ENCODE results near the gene ZNF580.

Gene ZNF580

GRCh38 chr19:55658846-55659459 is 18.2 kb downstream of the ZNF580 start:
- no peak for DNase-seq (ENCODE audit: low read depth in 4 of 4, low spot score in 1 of 4)

DNA sequence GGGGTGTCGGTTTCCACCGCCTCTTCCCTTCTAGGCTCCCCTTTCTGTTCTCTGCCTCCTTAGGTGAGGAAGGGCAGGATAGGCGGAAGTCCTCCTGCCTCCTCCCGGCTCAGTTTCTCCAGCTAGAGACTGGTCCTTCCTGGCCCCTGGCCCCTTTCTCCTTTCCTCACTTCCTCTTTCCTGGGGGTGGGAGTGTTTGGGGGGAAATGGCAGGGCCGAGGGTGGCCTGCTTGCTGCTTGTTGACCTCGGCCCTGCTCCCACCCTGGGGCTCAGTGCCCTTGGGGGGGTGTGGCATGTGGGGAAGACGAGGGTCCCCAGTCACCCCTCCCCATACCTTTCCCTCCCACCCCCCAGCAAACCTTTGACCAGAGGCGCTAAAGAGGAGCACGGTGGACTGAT is 19.0 kb downstream of the ZNF580 start:
- DNase-seq (ENCODE audit: low read depth in 4 of 4, low spot score in 1 of 4), result no peak

DNA sequence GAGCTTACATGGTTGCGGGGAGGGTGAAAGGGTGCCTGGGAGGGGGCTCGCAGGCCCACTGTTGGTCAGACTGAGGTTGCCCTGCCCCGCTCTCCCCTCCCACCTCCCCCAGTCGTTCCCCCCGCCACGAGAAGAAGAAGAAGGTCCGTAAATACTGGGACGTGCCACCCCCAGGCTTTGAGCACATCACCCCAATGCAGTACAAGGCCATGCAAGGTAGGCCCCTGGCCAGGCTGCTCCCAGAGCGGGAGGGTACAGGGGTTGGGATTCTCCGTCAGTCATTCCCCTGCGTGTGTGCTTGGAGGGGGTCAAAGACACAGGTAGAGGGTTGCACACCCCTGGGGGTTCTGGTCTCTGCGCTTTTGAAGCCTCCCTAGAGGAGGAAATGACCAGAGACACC is 19.6 kb downstream of the ZNF580 start:
- DNase-seq (ENCODE audit: low read depth in 4 of 4, low spot score in 1 of 4), result no peak

GRCh38 chr19:55660991-55661390 is 20.2 kb downstream of the ZNF580 start:
- no peak for DNase-seq (ENCODE audit: low read depth in 4 of 4, low spot score in 1 of 4)

GRCh38 chr19:55661826-55662225 is 21.0 kb downstream of the ZNF580 start:
- DNase-seq (ENCODE audit: low read depth in 4 of 4, low spot score in 1 of 4), result no peak

GRCh38 chr19:55663846-55664536 is 23.2 kb downstream of the ZNF580 start:
- no peak for DNase-seq (ENCODE audit: low read depth in 4 of 4, low spot score in 1 of 4)

DNA sequence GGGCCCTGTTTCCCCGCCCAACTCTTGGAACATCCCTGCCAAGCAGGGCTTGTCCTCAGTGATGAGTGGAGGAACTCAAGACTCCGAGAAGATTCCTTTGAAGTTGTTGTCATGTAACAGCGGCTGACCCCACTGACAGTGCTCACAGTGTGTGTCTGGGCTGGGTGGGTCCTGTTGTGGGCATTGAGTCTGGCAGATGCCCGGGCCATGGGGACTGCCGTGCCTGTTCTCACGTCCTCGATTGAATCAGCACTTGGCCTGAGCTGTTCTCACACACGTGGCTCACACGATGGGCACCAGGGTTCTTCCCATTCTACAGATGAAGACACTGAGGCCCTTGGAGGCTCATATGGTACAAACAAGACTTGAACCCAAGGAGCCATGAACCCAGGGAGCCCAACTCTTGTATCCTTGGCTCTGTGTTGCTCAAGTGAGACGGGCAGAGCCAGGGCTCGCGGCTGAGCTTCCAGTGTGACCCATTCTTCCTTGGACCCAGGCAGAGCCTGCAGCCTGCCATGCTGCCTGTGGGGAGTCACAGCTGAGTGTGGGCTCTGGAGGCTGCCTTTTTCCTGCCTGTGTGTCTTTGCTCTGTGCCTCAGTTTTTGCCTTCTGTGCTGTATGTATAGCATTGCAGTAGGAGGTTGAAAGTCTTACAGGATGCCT is 25.7 kb downstream of the ZNF580 start:
- no peak for DNase-seq (ENCODE audit: low read depth in 4 of 4, low spot score in 1 of 4)

DNA sequence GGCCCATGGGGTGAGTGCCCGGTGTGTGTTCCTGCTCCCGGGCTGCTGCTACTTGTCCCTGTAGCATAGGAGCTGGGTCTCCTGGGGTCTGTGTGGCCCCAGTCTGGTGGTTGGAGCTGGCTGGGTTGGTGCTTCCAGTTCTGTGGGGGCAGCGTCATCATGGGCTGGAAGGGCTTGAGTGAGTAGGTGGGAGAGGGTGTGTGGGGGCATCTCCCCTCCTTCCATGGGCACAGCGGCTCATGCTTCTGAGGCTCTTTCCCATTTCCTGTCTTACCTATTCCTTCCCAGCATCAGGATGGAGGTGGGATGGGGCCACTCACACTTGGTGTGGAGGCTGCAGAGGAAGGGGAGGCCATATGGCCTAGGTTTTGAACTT is 26.2 kb downstream of the ZNF580 start:
- DNase-seq (ENCODE audit: low read depth in 4 of 4, low spot score in 1 of 4), result no peak

GRCh38 chr19:55667511-55667910 is 26.7 kb downstream of the ZNF580 start:
- no peak for DNase-seq (ENCODE audit: low read depth in 4 of 4, low spot score in 1 of 4)

DNA sequence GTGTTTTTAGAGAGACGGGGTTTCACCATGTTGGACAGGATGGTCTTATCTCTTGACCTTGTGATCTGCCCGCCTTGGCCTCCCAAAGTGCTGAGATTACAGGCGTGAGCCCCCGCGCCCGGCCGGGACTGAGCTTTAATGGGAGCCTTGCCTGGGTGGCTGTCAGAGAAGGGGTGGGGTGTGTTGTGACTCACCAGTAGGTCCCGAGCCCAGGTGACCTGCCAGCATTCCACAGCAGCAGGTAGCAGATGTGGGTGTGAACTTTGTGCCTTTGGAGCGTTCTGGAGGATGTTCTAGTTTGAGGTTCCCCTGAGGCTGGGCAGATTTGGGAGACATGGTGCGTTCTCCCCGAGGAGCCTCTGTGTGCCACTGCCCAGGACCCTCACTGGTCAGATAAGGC is 27.2 kb downstream of the ZNF580 start:
- no peak for DNase-seq (ENCODE audit: low read depth in 4 of 4, low spot score in 1 of 4)

GRCh38 chr19:55668603-55669348 is 28.0 kb downstream of the ZNF580 start:
- DNase-seq (ENCODE audit: low read depth in 4 of 4, low spot score in 1 of 4), result no peak

DNA sequence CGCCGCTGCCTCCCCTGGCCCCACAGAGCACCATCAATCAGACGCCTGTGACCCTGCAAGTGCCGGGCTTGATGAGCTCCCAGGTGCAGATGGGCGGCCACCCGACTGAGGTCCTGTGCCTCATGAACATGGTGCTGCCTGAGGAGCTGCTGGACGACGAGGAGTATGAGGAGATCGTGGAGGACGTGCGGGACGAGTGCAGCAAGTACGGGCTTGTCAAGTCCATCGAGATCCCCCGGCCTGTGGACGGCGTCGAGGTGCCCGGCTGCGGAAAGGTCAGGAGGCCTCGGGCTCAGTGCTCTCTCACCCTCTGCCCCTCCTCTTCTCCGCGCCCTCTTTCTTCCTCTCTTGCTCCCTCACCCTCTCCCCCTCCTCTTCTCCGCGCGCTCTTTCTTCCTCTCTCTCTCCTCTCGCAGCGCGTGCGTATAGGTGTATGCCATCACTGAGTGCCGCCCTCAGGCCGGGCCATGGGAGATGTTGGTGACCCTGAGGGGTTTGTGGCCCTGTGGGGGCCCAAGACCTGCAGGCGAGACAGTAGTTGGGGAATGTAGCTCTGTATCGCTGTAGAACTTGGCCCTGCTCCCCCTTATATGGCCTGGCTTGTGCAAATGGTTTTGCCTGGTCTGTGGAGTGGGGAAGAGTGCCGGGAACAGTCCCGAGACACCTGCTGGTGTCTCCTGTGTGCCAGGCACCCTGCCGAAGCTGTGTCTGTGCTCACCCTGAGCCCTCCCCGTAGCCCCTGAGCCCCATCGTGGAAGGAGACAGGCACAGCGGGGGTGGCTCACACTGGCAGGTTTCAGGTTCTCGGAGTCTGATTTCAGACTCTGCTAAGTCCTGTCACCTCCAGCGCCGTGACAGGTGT is 28.8 kb downstream of the ZNF580 start:
- DNase-seq (ENCODE audit: low read depth in 4 of 4, low spot score in 1 of 4), result no peak

GRCh38 chr19:55670280-55671053 is 29.7 kb downstream of the ZNF580 start:
- no peak for DNase-seq (ENCODE audit: low read depth in 4 of 4, low spot score in 1 of 4)

DNA sequence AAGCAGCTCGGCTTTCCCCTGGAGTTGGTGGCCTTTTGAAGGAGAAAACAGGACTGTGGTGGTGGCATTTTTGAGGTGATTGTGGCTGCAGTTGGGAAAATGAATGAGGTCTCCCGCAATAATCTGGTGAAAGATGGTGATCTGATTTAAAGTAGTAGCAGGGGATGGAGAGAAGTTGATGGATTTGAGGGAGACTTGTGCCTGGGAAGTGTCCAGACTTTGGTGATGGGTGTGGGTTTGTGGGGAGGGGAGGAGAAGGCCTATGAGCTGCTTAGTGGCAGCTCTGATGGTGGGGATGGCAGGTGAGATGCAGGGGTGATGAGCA is 30.2 kb downstream of the ZNF580 start:
- DNase-seq (ENCODE audit: low read depth in 4 of 4, low spot score in 1 of 4), result no peak

GRCh38 chr19:55672418-55672817 is 31.6 kb downstream of the ZNF580 start:
- no peak for DNase-seq (ENCODE audit: low read depth in 4 of 4, low spot score in 1 of 4)

DNA sequence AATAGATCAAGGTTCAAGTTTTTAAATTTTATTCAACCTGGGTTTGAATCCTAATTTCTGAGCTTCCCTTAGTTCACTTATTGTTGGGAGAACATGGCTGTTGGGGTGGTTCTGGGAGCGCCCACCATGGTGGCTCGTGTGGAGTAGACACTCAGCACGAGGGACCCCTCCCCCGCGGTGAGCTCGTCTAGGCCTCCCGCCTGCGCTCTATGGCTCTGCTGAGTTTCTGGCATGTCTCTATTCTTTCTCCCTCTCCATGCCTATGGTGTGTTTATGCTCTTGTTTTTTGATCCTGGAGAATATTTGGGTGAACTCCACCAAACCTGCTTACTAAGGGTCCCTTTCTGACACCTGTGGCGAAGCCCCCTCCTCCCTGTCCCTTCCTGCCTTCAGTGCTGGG is 32.7 kb downstream of the ZNF580 start:
- no peak for DNase-seq (ENCODE audit: low read depth in 4 of 4, low spot score in 1 of 4)

DNA sequence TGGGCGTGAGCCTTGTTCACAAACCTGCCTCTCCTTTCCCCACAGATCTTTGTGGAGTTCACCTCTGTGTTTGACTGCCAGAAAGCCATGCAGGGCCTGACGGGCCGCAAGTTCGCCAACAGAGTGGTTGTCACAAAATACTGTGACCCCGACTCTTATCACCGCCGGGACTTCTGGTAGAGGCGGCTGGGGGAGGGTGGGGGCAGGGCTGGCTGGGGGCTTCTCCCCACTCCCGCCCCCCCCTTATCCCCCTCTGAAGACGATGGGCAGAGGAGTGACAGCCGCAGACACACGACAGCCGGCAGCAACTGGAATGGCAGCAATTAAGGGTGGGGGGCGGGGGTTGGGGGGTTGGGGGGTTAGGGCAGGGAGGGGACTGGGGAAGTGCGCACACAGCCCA is 33.1 kb downstream of the ZNF580 start:
- no peak for DNase-seq (ENCODE audit: low read depth in 4 of 4, low spot score in 1 of 4)

GRCh38 chr19:55674459-55674840 is 33.6 kb downstream of the ZNF580 start:
- DNase-seq (ENCODE audit: low read depth in 4 of 4, low spot score in 1 of 4), result no peak

- DNase-seq (ENCODE audit: low read depth in 4 of 4, low spot score in 1 of 4), result peak; percentile 90 to 97 (median 96)
Measured at GRCh38 chr19:55674841-55675660, 34.2 kb downstream of the ZNF580 start, which contains the start of gene EPN1. EPN1 (plus strand) TSS chr19:55675226; CDS start chr19:55678628, 3,402 bp downstream.

All from stimulated activated CD4-positive, alpha-beta T cell treated with anti-CD3 and anti-CD28 coated beads, Interleukin-1b, Interleukin-23, amount 100 ng/mL, for 24 hours (primary cell).